ENCODE results near the gene CENPP. TPM values are rescaled to one million over a fixed set of nuclear protein-coding genes. Genes with fewer than 3 reads are reported as not detected.

The CENPP gene
- total and polyA plus RNA-seq, 8 donors = 0.46 to 2.7 (median 1.9) TPM

GRCh38 chr9:92510747-92511146 is 185.0 kb downstream of the CENPP start:
- no peaks in the 10 kb centered on the region for H3K27me3 ChIP-seq
- H3K4me3 ChIP-seq = no peak overlapping the region
- no peak for DNase-seq
- H3K36me3 ChIP-seq = no peaks in the 10 kb centered on the region
- H3K9me3 ChIP-seq = no peaks in the 10 kb centered on the region
- FAIRE-seq = no peak
- H3K27ac ChIP-seq = no peak overlapping the region
- H3K4me1 ChIP-seq = no peaks in the 10 kb centered on the region
- intact Hi-C loops (cut with DNase I) = no loop called here
- no peak for ATAC-seq
- no peak for TF ChIP-seq CTCF (IDR thresholded peaks at IDR 0.05)

- peaks cover 0 to 4% (median 0%) of the 10 kb centered on the region in 3 donors for H3K4me1 ChIP-seq
- no peaks in the 10 kb centered on the region for H3K27me3 ChIP-seq
- H3K9me3 ChIP-seq = no peaks in the 10 kb centered on the region
- ATAC-seq (no peak), DNase-seq (no peak), FAIRE-seq (no peak)
- H3K36me3 ChIP-seq = no peaks in the 10 kb centered on the region
- 36 to 58% methylated on average over 3 of the region's 3 CpGs for WGBS, 2 donors
- no peak overlapping the region for H3K4me3 ChIP-seq
- intact Hi-C loops (cut with DNase I) = no loop called here
- H3K27ac ChIP-seq = no peak overlapping the region
- TF ChIP-seq CTCF (IDR thresholded peaks at IDR 0.05) = no peak
Measured at GRCh38 chr9:92512622-92513021, 186.9 kb downstream of the CENPP start.

DNA sequence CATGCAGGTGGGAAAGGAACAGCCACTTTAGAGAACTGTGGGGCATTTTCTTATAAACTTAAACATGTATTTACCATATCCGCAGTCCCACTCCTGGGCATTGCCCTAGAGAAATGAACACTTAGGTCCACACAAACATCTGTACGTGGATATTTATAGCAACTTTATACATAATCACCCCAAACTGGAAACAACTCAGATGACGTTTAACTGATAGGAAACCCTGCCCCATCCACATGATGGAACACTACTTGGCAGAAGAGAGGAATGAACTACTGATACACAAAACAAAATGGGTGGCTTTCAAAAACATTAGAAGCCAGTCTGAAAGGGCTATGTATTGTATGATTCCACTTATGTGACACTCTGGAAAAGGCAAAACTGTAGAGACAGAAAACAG is 187.6 kb downstream of the CENPP start:
- ATAC-seq = no peak
- intact Hi-C loops (cut with DNase I) = no loop called here

DNA sequence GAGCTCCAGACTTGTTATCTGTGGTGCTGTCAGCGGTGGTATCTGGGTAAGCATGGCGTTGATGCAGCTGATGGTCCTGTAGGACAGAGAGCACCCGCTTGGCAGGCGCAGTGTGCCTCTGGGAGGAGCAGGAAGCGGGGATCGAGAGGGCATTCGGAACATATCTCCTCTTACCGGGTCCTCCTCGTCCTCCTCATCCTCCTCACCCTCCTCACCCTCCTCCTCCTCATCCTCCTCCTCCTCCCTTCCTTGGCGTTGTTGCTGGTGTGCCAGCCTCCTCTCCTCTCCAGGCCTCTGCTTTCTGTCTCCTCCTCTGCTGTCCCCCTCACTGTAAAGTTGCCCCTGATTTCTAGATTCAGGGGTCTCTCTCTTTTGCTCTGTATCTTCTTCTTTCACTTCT is 188.9 kb downstream of the CENPP start:
- DNase-seq (no peak), FAIRE-seq (no peak), ATAC-seq (no peak)
- no peak for TF ChIP-seq CTCF (IDR thresholded peaks at IDR 0.05)
- WGBS, 2 donors = 95 to 97% methylated on average over 9 to 10 of the region's 10 CpGs
- H3K27ac ChIP-seq = no peak overlapping the region
- H3K36me3 ChIP-seq = no peaks in the 10 kb centered on the region
- H3K27me3 ChIP-seq = no peaks in the 10 kb centered on the region
- no peaks in the 10 kb centered on the region for H3K9me3 ChIP-seq
- H3K4me1 ChIP-seq = peaks cover 0 to 5% (median 0%) of the 10 kb centered on the region in 3 donors
- no peak overlapping the region for H3K4me3 ChIP-seq
- intact Hi-C loops (cut with DNase I) = no loop called here

More for the DNA sequence above, 187.6 kb downstream of the CENPP start:
- DNase-seq (no peak), FAIRE-seq (no peak)
- Histone ChIP-seq H3K4me3 (no peak overlapping the region), H3K27me3 (no peaks in the 10 kb centered on the region), H3K4me1 (peaks cover 0 to 5% (median 0%) of the 10 kb centered on the region in 3 donors), H3K9me3 (no peaks in the 10 kb centered on the region), H3K36me3 (no peaks in the 10 kb centered on the region), H3K27ac (no peak overlapping the region)
- 66 to 69% methylated on average over 3 of the region's 3 CpGs for WGBS, 2 donors
- TF ChIP-seq CTCF (IDR thresholded peaks at IDR 0.05) = no peak

DNA sequence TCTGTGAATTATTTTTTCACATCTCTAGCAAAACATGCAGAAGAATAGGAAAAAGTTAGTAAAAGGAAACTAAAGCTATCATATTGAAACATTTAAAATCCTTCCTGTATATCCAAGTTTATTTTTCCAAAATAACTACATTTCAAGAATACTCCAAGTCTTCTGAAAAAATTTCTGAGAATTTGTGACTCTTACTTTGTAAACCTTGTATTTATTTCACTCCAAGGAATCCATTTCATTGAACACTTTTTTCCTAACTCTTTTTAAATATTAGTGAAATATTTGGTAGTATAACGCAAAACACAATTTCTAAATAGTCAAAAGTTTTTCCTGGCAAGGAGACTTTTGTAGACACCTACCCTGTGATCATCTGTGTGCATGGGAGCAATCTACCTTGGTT is 190.8 kb downstream of the CENPP start:
- Histone ChIP-seq H3K9me3 (no peaks in the 10 kb centered on the region), H3K27ac (no peak overlapping the region), H3K4me3 (no peak overlapping the region), H3K4me1 (peaks cover 0 to 5% (median 0%) of the 10 kb centered on the region in 3 donors), H3K36me3 (no peaks in the 10 kb centered on the region), H3K27me3 (no peaks in the 10 kb centered on the region)
- 92 to 97% methylated on average over 1 of the region's 1 CpG for WGBS, 2 donors
- intact Hi-C loops (cut with DNase I) = no loop called here
- FAIRE-seq = no peak
- no peak for ATAC-seq
- DNase-seq = no peak
- no peak for TF ChIP-seq CTCF (IDR thresholded peaks at IDR 0.05)
